GM12864 (cell line): ENCODE measurements around the gene KCNG2.

Source experiments
- DNase-seq: peaks from one replicate; pipeline ENCODE4 v3.0.0-alpha.2; 2011; ENCODE audit warnings: low read depth
- H3K4me3 ChIP-seq: 2 replicates; pipeline ENCODE4 v1.5.1; 2011; ENCODE audit warnings: mild to moderate bottlenecking, low read depth, low read length, control low read depth
- TF ChIP-seq, protein P1 (sequence below): IDR thresholded peaks from 2 replicates; pipeline ENCODE4 v1.5.1; 2011; ENCODE audit warnings: low read depth, mild to moderate bottlenecking, moderate library complexity, low read length, control low read depth, inconsistent platforms; ENCODE audit errors: missing control alignments

The KCNG2 gene

GRCh38 chr18:79867666-79868065, 69.9 kb downstream of the KCNG2 start:
- TF ChIP-seq, protein P1, sequence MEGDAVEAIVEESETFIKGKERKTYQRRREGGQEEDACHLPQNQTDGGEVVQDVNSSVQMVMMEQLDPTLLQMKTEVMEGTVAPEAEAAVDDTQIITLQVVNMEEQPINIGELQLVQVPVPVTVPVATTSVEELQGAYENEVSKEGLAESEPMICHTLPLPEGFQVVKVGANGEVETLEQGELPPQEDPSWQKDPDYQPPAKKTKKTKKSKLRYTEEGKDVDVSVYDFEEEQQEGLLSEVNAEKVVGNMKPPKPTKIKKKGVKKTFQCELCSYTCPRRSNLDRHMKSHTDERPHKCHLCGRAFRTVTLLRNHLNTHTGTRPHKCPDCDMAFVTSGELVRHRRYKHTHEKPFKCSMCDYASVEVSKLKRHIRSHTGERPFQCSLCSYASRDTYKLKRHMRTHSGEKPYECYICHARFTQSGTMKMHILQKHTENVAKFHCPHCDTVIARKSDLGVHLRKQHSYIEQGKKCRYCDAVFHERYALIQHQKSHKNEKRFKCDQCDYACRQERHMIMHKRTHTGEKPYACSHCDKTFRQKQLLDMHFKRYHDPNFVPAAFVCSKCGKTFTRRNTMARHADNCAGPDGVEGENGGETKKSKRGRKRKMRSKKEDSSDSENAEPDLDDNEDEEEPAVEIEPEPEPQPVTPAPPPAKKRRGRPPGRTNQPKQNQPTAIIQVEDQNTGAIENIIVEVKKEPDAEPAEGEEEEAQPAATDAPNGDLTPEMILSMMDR: no peak
- H3K4me3 ChIP-seq: no peak overlapping the region
- DNase-seq: no peak

- TF ChIP-seq, protein P1: no peak
- no peak for DNase-seq
- H3K4me3 ChIP-seq: no peak overlapping the region
These were observed 70.5 kb downstream of the KCNG2 start for GRCh38 chr18:79868168-79868784.

DNA sequence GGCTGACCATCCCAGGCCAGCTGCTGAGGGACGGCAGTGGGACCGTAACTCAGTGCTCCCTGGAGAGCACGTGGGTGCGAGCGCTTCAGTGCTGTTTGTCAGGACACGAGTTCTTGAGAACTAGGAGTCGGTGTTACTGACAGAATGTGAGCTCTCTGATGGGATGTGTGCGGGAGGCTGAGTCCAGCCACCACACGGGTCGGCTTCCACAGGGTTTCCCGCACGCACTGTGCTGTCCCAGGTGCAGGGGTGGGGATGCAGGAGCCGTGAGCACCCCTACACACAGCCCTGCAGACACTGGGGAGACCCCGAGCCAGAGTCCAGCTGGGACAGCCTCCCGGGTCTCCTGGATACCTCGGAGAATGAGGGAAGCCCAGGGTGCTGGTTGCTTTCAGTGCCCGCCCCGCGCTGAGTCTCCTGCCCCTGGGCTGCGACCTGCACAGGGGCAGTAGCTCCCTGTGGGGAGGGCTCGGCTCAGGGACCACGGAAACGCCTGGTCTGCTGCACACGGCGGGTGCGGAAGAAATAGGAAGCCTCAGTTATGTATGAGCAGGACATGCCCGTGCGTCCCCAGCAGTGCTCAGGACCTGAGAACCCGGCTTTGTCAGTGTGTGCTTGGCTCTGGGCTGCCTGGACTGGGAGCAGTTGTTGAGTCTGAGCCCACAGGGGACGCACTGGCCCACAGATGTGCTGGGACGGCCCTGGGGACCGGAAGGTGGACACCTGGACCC, 71.2 kb downstream of the KCNG2 start:
- no peak for DNase-seq
- H3K4me3 ChIP-seq: no peak overlapping the region
- TF ChIP-seq, protein P1: no peak

DNA sequence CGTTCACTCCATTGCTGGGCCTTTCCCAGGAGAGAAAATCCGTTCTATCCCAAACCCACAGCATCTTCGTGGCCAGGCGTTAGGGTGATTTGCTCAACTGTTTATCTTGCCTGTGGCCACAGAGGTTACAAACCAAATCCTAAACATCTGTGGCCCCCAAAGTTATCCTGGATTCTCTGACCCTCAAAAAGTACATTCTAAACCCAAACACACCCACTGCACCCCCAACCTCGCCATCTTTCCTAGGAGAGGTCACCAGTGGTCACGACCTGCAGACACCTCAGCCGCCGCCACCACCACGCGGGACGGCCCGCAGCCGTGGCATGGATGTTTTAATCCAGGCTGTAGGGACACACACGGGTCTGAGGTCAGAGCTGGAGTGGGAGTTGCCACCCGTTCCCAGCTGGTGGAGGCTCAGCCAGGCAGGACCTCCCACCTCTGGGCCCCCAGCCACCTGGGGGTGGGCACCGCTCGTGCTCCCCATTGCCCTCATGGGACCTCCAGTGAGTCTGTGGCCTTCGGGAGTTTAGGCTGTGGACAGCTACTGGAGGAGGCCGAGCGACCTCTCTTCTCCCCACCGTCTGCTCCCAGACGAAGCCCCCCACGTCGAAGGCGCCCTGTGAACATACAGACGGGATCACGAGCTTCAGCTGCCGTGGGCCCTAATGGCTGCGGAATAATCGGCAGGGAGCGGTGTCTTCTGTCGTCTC, 72.0 kb downstream of the KCNG2 start:
- TF ChIP-seq, protein P1: no peak
- DNase-seq: no peak
- no peak overlapping the region for H3K4me3 ChIP-seq

DNA sequence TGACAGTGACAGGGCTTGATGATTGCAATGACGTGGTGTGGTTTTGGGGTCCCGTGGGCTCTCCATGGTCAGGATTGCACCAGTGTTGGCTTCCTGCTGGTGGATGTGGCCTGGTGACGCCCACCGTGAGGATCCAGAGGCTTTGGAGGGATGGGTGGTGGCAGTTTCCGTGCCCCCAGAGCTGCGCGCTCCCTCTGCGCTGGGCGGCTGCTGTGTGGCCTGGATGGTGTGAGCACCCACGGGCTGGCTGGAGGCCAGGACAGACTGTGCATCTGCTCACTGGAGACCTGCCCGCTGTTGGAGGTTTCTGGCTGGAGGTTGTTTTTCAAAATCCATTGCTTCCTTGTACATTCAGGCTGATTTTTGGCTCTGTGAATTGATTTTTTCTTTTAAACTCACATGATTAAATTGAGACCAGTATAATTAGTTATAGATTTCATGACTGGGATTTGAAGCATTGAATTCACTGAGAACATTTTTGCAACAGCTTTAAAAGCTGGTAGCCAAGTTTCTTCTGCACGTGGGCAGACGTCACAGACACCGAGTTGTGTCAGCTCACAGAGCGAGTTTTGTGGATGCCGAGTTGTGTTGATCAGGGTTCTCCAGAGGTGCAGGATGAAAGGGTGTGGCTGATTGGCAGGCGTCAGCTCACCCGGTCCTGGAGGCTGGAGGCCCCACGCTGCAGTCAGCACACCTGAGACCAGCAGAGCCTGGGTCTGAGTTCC, 72.7 kb downstream of the KCNG2 start:
- no peak overlapping the region for H3K4me3 ChIP-seq
- DNase-seq: no peak
- TF ChIP-seq, protein P1: no peak

GRCh38 chr18:79871026-79871390, 73.3 kb downstream of the KCNG2 start:
- DNase-seq: no peak
- H3K4me3 ChIP-seq: no peak overlapping the region
- TF ChIP-seq, protein P1: no peak
